Measurements from ENCODE around the gene IRF2BP2.

The IRF2BP2 gene

DNA sequence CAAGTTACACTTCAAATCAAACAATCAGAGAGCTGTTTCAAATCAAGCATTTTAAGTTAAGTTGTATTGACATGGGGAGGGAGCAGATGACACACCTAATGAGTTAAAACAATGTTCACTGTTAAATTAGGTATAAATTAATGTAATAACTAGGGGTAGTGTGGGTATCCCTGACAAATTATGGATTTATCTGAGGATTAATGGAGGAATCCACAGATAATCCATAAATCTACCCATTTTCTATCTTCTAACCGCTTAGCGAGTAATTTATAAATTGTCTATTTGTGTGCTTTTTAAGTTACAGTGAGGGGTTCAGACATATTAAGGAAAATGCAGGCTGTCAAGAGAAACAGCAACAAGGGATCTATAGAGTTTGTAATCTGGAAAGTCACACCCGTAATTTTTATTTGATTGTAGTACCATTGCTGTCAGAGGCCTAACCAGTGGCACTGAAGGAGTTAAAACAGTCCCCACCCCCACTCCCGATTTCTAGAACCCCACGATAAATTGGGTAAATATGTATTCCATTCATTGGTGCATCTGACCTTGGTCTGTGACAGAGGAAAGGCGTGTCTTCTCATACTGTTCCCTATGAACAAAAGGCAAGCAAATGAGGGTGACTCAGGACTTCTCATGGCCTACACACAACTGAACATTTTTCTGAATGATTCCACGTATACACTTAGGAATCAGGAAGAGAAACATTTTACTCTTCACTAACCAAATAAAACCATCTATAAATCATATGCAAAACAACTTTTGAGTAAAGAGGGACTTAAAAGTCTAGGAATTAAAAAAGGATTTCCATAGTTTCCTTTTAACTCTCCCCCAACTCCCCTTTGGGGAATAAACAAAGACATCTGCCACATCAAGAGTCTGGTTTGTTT, 7.4 kb downstream of the IRF2BP2 start:
- TF ChIP-seq, protein P1, sequence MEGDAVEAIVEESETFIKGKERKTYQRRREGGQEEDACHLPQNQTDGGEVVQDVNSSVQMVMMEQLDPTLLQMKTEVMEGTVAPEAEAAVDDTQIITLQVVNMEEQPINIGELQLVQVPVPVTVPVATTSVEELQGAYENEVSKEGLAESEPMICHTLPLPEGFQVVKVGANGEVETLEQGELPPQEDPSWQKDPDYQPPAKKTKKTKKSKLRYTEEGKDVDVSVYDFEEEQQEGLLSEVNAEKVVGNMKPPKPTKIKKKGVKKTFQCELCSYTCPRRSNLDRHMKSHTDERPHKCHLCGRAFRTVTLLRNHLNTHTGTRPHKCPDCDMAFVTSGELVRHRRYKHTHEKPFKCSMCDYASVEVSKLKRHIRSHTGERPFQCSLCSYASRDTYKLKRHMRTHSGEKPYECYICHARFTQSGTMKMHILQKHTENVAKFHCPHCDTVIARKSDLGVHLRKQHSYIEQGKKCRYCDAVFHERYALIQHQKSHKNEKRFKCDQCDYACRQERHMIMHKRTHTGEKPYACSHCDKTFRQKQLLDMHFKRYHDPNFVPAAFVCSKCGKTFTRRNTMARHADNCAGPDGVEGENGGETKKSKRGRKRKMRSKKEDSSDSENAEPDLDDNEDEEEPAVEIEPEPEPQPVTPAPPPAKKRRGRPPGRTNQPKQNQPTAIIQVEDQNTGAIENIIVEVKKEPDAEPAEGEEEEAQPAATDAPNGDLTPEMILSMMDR (IDR thresholded peaks at IDR 0.05): no peak
- no peak for TF ChIP-seq ZFX (IDR thresholded peaks at IDR 0.05; ENCODE audit: borderline replicate concordance)
- H3K27ac ChIP-seq: peak overlapping the region; percentile 100

DNA sequence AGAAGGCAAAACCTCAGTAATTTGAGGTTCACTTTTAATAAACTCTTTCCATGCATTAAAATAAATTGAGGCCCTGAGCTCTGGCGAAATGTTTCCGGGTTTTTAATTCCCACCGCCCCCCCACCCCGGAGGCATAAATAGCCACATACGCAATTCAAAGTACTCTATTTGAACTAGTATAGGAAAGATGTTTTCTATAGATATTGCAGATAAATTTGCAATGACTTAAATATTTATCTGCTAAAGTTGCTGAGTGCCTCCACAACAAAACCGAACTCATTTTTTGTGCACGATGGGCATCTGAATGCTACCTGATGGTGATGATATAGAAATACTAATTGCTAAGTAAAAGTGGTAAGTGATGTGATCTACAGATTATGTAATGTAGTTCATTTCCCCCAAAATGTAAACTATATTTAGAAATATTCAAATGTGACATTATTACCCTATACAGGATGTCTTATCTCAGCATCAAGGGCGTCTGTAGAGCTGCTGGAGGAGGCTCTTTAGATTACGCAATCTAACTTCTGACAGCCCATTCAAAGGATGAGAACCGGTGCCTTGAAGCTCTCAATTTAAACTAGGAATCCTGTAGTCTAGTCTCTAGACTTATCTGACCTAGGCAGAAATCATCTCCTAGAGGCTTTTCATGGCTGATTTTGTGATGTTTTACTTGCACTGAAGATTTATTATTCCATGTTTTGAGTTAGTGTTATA, 8.5 kb downstream of the IRF2BP2 start:
- peak overlapping the region; percentile 100 for H3K27ac ChIP-seq
- TF ChIP-seq, protein P1 (IDR thresholded peaks at IDR 0.05): no peak
- TF ChIP-seq ZFX (IDR thresholded peaks at IDR 0.05; ENCODE audit: borderline replicate concordance): no peak

DNA sequence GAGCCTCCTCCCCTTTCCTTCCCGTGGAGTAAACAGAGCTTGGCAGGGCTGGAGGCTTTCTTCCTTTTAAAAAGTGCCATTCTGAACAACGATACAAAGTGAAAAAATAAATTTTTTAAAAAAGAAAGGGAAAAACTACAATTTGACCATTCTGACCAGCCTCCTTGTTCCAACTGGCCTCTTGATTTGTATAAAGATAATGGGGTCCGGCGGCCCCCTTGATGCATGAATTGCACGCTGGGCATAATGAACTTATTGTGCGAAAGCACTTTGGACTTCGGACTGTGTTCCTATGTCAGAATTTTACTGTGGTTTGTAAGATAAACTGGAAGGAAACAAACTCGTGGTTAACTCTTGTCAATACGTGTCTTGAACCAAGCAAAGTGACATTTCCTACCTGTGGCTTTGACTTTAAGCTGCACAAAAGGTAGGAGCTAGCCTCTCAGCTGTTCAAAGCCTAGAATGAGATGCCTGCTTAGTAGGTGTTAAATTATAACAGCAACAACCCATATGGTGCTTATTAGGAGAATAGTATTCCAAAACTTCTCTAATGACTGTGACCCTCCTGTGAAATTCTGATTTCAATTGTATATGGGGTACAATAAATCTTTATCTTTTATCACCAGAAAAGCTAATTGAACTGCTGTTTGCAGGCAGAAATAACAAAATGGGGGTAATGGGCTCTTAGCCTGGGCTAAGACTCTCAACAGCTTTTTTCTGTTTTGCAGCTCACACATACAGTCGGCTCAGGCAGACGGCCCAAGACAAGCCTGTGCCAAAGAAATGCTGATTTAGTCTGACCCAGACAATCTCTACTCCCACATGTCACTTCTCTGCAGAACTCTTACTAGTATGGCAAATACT, 9.3 kb downstream of the IRF2BP2 start:
- TF ChIP-seq ZFX (IDR thresholded peaks at IDR 0.05; ENCODE audit: borderline replicate concordance): no peak

DNA sequence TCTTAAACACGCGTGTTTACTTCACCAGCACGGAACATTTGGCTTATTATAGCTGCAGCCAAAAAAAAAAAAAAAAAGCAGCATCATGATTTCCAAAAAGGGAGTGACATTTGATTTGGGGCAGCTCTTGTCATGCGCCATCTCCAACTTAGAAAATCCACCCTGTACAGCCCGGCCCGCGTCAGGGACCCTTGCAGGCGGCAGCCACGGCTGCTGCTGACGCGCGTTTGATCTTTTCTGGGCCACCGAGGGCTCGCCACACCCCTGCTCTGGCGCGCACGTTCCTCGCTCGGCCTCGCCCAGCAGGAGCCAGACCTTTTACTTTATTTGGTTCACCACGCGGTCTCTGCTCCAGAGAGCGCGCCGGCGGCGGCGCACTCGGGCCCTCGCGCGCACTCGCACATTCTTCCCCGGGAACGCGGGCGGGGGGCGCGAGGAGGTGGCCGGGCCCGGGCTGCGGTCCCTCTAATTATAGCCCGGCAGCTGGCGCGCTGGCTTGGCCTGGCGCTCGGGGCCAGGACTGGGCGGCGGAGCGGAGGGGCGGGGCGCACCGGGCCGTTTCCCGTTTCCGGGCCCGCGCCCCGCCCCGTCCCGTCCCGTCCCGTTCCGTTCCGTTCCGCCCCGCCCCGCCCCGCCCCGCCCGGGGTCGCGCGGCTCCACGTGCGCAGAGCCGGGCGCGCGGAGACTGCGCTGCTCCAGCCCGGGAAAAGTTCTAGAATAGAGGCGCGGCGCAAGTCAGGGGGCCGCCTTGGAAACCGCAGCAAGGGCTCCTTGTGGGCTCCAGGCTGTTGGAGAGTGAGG, 10.2 kb downstream of the IRF2BP2 start:
- H3K27ac ChIP-seq: peak overlapping the region; percentile 100
- TF ChIP-seq, protein P1 (IDR thresholded peaks at IDR 0.05): peak; percentile 17; the same call in 1 of the 2 replicates
- TF ChIP-seq ZFX (IDR thresholded peaks at IDR 0.05; ENCODE audit: borderline replicate concordance): no peak

More for the DNA sequence above, 9.3 kb downstream of the IRF2BP2 start:
- peak overlapping the region; percentile 100 for H3K27ac ChIP-seq

DNA sequence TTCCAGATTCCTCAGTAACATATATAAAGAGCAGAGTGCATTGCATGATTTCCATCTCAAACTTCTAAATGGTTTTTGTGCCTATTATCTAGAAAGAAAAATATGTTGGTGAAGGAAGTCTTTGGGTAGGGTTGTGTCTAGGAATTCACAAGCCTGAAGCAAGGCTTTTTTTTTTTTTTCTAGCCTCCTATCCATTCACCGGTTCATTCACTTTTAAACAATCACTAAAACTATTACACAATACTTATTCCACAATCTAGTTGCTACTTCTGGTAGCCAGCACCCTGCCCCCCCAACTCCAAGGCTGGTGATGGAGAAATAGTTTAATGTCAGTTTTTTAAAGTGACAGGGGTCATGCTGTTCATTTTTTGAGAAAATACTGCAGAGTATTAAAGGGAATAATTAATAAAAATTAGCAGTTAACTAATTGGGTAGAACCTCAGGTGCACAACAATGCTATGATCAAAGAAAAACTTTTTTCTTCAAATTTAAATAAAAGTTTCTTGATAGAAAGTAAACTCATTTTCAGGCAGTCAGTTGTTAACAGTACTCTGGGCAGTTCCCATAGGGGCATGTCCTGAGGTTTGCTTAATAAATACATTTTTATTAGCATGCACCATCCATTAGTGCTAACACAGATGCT, 10.9 kb downstream of the IRF2BP2 start:
- H3K27ac ChIP-seq: peak overlapping the region; percentile 100
- TF ChIP-seq ZFX (IDR thresholded peaks at IDR 0.05; ENCODE audit: borderline replicate concordance): no peak
- TF ChIP-seq, protein P1 (IDR thresholded peaks at IDR 0.05): no peak

DNA sequence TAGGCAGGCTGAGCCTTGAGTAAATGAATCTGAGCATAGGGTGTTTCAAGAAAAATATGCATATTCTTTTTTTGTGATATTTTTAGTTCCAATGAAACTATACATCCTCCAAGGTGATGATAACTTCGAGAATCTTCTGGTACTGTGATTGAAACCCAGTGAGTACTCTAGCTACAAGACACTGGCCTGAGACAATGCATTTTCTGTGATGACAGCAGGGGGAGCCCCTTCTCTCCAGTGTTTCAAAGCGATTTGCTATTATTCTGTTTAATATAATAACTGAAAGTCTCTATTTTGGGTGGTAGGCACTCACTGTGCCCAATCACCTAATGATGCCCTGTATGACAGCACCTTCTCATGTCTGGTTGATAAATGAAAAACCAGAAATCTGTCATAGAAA, 12.1 kb downstream of the IRF2BP2 start:
- TF ChIP-seq, protein P1 (IDR thresholded peaks at IDR 0.05): peak; percentile 84
- no peak for TF ChIP-seq ZFX (IDR thresholded peaks at IDR 0.05; ENCODE audit: borderline replicate concordance)
- no peak overlapping the region for H3K27ac ChIP-seq
